Adipose tissue (tissue), 3 donors: ENCODE measurements around the gene SLC22A4. TPM values are rescaled to one million over a fixed set of nuclear protein-coding genes. Genes with fewer than 3 reads are reported as not detected.

Experiments used
- polyA plus RNA-seq, 3 donors: library from polyadenylated mRNA; stranded (reverse); fragments of 200-250 nt; gene quantifications; one replicate each; pipeline ENCODE4 v1.2.3, GENCODE V29; 2013
- donor health status: healthy with polysubstance abuse.
- donor health status: Bipolar disorder and iron deficiency.
- donor health status: healthy.

SLC22A4 gene
- polyA plus RNA-seq, 3 donors: 0.23 to 3.0 (median 2.0) TPM

Other genes starting within 250 kb of the SLC22A4 start
- gene IL3, start 233.7 kb upstream of the SLC22A4 start, polyA plus RNA-seq: not detected
- under 1 TPM in 1 of 3 donors, not detected in 2; 0.10 TPM for gene CSF2, start 220.6 kb upstream of the SLC22A4 start, polyA plus RNA-seq
- gene P4HA2, start 66.5 kb upstream of the SLC22A4 start, polyA plus RNA-seq: 10 to 100 TPM in 2 of 3 donors, 1 to 10 TPM in 1; 8.9 to 39.9 (median 18.4) TPM
- gene PDLIM4, start 36.7 kb upstream of the SLC22A4 start, polyA plus RNA-seq: 10 to 100 TPM in 2 of 3 donors, 1 to 10 TPM in 1; 2.2 to 39.4 (median 17.5) TPM
- gene SLC22A5, start 75.3 kb downstream of the SLC22A4 start, polyA plus RNA-seq: 1 to 10 TPM; 3.0 to 6.6 (median 5.1) TPM
- 10 to 100 TPM in 2 of 3 donors, 1 to 10 TPM in 1; 9.1 to 90.5 (median 58.0) TPM for gene IRF1, start 196.4 kb downstream of the SLC22A4 start, polyA plus RNA-seq
- gene IL5, start 249.1 kb downstream of the SLC22A4 start, polyA plus RNA-seq: under 1 TPM in 1 of 3 donors, not detected in 2; 0.09 TPM